ENCODE results near the gene ARHGAP40. TPM values are rescaled to one million over a fixed set of nuclear protein-coding genes. Genes with fewer than 3 reads are reported as not detected.

ARHGAP40 gene
- total and polyA plus RNA-seq, 9 of the 15 experiments (the other 6 are each of a cell fraction or from before 2014, with no cell fraction given): not detected

DNA sequence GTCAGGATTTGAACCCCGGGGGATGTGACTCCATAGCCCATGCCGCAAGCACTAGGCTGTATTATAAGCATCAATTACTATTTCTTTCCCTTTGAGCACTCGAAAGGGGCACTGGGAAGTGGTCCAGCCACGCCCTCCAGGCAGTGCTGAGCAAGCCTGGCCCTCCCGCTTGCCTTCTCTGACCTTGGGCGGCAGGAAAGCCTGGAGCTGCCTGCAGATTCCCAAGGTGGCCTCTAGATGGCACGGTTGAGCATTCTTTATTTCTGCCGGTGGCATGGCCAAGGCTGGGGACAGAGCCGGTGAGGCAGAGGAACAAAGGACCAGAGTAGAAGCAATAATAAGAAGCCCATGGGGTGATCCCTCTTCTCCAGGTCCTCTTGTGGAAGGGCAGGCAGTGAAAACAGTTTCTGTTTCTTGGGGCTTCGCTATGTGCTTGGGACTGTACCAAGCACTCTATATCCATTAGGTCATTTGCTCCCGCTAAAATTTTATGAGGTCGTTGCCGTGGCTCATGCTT lies 32.0 kb downstream of the ARHGAP40 start (continued):
- TF ChIP-seq, protein P1, sequence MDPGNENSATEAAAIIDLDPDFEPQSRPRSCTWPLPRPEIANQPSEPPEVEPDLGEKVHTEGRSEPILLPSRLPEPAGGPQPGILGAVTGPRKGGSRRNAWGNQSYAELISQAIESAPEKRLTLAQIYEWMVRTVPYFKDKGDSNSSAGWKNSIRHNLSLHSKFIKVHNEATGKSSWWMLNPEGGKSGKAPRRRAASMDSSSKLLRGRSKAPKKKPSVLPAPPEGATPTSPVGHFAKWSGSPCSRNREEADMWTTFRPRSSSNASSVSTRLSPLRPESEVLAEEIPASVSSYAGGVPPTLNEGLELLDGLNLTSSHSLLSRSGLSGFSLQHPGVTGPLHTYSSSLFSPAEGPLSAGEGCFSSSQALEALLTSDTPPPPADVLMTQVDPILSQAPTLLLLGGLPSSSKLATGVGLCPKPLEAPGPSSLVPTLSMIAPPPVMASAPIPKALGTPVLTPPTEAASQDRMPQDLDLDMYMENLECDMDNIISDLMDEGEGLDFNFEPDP (CRISPR knock-in tag; IDR thresholded peaks at IDR 0.05): no peak
- TF ChIP-seq ZNF644 (tag; IDR thresholded peaks at IDR 0.05; ENCODE audit: low read depth) (no peak), RREB1 (CRISPR knock-in tag; IDR thresholded peaks at IDR 0.05) (no peak), ELF4 (CRISPR knock-in tag; IDR thresholded peaks at IDR 0.05) (no peak), RAD51 (IDR thresholded peaks at IDR 0.05; ENCODE audit: borderline replicate concordance, low read depth) (no peak), HNRNPUL1 (IDR thresholded peaks at IDR 0.05; ENCODE audit: low read length) (no peak)
- TF ChIP-seq, protein P2, sequence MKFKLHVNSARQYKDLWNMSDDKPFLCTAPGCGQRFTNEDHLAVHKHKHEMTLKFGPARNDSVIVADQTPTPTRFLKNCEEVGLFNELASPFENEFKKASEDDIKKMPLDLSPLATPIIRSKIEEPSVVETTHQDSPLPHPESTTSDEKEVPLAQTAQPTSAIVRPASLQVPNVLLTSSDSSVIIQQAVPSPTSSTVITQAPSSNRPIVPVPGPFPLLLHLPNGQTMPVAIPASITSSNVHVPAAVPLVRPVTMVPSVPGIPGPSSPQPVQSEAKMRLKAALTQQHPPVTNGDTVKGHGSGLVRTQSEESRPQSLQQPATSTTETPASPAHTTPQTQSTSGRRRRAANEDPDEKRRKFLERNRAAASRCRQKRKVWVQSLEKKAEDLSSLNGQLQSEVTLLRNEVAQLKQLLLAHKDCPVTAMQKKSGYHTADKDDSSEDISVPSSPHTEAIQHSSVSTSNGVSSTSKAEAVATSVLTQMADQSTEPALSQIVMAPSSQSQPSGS (CRISPR knock-in tag; IDR thresholded peaks at IDR 0.05): no peak
- TF ChIP-seq, protein P3, sequence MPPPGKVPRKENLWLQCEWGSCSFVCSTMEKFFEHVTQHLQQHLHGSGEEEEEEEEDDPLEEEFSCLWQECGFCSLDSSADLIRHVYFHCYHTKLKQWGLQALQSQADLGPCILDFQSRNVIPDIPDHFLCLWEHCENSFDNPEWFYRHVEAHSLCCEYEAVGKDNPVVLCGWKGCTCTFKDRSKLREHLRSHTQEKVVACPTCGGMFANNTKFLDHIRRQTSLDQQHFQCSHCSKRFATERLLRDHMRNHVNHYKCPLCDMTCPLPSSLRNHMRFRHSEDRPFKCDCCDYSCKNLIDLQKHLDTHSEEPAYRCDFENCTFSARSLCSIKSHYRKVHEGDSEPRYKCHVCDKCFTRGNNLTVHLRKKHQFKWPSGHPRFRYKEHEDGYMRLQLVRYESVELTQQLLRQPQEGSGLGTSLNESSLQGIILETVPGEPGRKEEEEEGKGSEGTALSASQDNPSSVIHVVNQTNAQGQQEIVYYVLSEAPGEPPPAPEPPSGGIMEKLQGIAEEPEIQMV (tag; conservative IDR thresholded peaks at IDR 0.05; ENCODE audit: low read depth): no peak
- TF ChIP-seq, protein P4, sequence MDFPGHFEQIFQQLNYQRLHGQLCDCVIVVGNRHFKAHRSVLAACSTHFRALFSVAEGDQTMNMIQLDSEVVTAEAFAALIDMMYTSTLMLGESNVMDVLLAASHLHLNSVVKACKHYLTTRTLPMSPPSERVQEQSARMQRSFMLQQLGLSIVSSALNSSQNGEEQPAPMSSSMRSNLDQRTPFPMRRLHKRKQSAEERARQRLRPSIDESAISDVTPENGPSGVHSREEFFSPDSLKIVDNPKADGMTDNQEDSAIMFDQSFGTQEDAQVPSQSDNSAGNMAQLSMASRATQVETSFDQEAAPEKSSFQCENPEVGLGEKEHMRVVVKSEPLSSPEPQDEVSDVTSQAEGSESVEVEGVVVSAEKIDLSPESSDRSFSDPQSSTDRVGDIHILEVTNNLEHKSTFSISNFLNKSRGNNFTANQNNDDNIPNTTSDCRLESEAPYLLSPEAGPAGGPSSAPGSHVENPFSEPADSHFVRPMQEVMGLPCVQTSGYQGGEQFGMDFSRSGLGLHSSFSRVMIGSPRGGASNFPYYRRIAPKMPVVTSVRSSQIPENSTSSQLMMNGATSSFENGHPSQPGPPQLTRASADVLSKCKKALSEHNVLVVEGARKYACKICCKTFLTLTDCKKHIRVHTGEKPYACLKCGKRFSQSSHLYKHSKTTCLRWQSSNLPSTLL (IDR thresholded peaks at IDR 0.05): no peak
- TF ChIP-seq, protein P5, sequence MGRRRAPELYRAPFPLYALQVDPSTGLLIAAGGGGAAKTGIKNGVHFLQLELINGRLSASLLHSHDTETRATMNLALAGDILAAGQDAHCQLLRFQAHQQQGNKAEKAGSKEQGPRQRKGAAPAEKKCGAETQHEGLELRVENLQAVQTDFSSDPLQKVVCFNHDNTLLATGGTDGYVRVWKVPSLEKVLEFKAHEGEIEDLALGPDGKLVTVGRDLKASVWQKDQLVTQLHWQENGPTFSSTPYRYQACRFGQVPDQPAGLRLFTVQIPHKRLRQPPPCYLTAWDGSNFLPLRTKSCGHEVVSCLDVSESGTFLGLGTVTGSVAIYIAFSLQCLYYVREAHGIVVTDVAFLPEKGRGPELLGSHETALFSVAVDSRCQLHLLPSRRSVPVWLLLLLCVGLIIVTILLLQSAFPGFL (CRISPR knock-in tag; IDR thresholded peaks at IDR 0.05): 0 out of 2 replicates have a peak, but pooled peaks have one; percentile 65
- TF ChIP-seq, protein P6, sequence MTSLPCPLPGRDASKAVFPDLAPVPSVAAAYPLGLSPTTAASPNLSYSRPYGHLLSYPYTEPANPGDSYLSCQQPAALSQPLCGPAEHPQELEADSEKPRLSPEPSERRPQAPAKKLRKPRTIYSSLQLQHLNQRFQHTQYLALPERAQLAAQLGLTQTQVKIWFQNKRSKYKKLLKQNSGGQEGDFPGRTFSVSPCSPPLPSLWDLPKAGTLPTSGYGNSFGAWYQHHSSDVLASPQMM (CRISPR knock-in tag; IDR thresholded peaks at IDR 0.05): no peak

All from K562 (cell line).